Measurements from ENCODE around the gene TOMM20. TPM values are rescaled to one million over a fixed set of nuclear protein-coding genes. Genes with fewer than 3 reads are reported as not detected.

The TOMM20 gene
- total and polyA plus RNA-seq, 9 of the 15 experiments (the other 6 are each of a cell fraction or from before 2014, with no cell fraction given), result 70.6 to 334 (median 159) TPM

DNA sequence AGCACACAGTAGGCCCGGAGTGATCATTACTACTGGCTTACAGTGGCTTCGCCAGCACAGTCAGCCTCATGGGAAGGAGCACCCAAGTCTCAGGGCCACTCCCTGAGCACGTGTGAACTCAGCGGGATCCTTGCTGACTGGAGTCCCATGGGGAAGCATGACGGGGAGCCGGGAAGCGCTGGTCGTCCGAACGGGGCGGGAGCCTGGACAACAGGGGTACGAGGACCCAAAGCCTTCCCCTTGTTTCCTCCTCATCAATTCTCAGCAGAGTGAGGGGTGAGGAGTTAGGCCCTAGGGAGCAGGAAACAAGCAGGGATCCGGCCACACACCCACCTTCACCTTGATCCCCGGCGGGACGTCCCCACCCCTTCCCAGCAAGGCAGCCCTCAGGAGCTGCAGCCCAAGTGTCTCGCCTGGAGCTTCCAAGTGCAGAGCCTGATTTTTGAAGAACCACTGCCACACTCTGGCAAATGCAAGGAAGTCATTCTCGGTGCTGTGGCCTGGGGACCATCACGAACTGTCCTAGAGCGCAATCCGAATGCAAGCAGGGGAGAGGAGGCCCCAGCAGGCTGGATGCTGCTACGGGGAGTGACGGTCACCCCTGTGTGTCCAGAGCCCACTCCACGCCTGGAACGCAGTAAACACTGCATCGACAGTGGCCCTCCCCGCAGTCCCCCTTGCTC, 35.5 kb downstream of the TOMM20 start (continued):
- TF ChIP-seq, protein P1, sequence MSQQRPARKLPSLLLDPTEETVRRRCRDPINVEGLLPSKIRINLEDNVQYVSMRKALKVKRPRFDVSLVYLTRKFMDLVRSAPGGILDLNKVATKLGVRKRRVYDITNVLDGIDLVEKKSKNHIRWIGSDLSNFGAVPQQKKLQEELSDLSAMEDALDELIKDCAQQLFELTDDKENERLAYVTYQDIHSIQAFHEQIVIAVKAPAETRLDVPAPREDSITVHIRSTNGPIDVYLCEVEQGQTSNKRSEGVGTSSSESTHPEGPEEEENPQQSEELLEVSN (IDR thresholded peaks at IDR 0.05; ENCODE audit: borderline replicate concordance in 1 of 2, extremely low read depth in 1 of 2, insufficient read depth in 1 of 2, insufficient read length in 1 of 2, low read depth in 1 of 2, low read length in 1 of 2, poor library complexity in 1 of 2, severe bottlenecking in 1 of 2), result no peak
- TF ChIP-seq ZNF707 (CRISPR knock-in tag; conservative IDR thresholded peaks at IDR 0.05), result no peak
- TF ChIP-seq ZNF589 (CRISPR knock-in tag; IDR thresholded peaks at IDR 0.05; ENCODE audit: low read depth), result no peak
- no peak for TF ChIP-seq ZKSCAN8 (CRISPR knock-in tag; IDR thresholded peaks at IDR 0.05)
- TF ChIP-seq, protein P2, sequence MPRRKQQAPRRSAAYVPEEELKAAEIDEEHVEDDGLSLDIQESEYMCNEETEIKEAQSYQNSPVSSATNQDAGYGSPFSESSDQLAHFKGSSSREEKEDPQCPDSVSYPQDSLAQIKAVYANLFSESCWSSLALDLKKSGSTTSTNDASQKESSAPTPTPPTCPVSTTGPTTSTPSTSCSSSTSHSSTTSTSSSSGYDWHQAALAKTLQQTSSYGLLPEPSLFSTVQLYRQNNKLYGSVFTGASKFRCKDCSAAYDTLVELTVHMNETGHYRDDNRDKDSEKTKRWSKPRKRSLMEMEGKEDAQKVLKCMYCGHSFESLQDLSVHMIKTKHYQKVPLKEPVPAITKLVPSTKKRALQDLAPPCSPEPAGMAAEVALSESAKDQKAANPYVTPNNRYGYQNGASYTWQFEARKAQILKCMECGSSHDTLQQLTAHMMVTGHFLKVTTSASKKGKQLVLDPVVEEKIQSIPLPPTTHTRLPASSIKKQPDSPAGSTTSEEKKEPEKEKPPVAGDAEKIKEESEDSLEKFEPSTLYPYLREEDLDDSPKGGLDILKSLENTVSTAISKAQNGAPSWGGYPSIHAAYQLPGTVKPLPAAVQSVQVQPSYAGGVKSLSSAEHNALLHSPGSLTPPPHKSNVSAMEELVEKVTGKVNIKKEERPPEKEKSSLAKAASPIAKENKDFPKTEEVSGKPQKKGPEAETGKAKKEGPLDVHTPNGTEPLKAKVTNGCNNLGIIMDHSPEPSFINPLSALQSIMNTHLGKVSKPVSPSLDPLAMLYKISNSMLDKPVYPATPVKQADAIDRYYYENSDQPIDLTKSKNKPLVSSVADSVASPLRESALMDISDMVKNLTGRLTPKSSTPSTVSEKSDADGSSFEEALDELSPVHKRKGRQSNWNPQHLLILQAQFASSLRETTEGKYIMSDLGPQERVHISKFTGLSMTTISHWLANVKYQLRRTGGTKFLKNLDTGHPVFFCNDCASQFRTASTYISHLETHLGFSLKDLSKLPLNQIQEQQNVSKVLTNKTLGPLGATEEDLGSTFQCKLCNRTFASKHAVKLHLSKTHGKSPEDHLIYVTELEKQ (CRISPR knock-in tag; IDR thresholded peaks at IDR 0.05), result no peak
- 0 out of 2 replicates have a peak, but pooled peaks have one; percentile 27 for TF ChIP-seq RERE (CRISPR knock-in tag; IDR thresholded peaks at IDR 0.05; ENCODE audit: borderline replicate concordance)
- no peak for TF ChIP-seq RBM14 (IDR thresholded peaks at IDR 0.05; ENCODE audit: borderline replicate concordance, insufficient read depth, low read depth, low read length)
- no peak for TF ChIP-seq ZSCAN29 (IDR thresholded peaks at IDR 0.05)
- no peak for TF ChIP-seq ZNF76 (CRISPR knock-in tag; IDR thresholded peaks at IDR 0.05; ENCODE audit: borderline replicate concordance)
- TF ChIP-seq YBX1 (IDR thresholded peaks at IDR 0.05), result no peak
- TF ChIP-seq NFXL1 (CRISPR knock-in tag; IDR thresholded peaks at IDR 0.05), result no peak
